ENCODE results near the gene FKRP. TPM values are rescaled to one million over a fixed set of nuclear protein-coding genes. Genes with fewer than 3 reads are reported as not detected.
"Not testable (repeated sequence)": the region's sequence is repeated elsewhere in the genome, so short reads cannot be mapped to it uniquely, and the experiment has no call there.

Gene FKRP, protein sequence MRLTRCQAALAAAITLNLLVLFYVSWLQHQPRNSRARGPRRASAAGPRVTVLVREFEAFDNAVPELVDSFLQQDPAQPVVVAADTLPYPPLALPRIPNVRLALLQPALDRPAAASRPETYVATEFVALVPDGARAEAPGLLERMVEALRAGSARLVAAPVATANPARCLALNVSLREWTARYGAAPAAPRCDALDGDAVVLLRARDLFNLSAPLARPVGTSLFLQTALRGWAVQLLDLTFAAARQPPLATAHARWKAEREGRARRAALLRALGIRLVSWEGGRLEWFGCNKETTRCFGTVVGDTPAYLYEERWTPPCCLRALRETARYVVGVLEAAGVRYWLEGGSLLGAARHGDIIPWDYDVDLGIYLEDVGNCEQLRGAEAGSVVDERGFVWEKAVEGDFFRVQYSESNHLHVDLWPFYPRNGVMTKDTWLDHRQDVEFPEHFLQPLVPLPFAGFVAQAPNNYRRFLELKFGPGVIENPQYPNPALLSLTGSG
- polyA plus RNA-seq (ENCODE audit: insufficient read length in 4 of 4), result 10 to 100 TPM; 15.7 to 29.3 (median 26.4) TPM

DNA sequence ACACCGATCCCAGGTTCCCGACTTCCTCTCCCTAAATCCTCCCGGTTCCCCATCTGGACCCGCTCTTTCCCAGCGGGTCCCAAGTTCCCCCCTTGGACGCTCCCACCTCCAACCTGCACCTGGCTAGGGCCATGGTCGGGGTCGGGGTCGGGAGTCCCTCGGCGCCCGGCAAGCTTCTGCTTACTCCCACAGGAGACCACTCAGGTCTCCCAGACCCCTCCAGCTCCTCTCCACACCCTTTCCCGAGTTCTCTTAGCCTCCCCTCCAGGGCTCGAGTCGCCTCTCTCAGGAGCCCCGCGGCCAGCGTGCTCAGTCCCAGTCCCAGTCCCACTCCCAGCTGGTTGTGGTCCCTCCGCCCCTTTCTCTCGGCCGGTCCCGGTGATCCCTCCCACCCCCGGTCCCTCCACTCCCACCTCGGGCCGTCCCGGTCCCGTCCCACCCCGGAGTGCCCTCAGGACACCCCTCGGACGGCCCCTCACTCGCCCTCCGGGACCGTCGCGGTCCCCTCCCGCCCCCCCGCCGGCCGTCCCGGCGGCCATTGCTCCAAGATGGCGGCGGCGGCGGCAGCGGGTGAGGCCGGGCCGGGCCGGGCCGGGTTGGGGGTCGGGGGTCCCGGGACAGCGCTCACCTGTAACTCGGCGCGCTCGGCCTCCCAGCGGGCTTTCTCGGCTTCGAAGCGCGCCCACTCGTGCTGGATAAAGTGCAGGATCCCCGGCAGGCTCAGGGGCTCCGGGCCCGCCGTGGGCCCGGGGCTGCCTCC, at the start of gene FKRP:
FKRP (plus strand) TSS at position 537 of the 760 bp plus-strand sequence. CDS start 9,394 bp downstream, outside the sequence.
- no peak for DNase-seq (ENCODE audit: low read depth in 4 of 4, low spot score in 2 of 4)

DNA sequence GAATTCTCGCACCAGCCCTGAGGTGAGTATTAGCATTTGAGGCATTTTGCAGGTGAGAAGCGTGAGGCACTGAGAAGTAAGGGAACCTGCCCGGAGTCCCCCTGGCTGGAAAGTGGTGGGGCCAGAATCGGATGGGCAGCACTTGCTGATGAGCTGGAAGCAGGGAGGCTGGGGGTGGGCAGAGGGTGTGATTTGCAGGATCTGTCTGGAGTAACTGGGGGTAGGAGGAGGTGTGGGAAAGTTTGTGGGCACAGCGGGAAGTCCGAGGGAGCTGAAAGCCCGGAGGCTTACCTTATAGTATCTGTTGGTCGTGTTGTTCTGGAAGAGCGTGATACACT, 49.0 kb upstream of the FKRP start:
- no peak for DNase-seq (ENCODE audit: low read depth in 4 of 4, low spot score in 2 of 4)

DNA sequence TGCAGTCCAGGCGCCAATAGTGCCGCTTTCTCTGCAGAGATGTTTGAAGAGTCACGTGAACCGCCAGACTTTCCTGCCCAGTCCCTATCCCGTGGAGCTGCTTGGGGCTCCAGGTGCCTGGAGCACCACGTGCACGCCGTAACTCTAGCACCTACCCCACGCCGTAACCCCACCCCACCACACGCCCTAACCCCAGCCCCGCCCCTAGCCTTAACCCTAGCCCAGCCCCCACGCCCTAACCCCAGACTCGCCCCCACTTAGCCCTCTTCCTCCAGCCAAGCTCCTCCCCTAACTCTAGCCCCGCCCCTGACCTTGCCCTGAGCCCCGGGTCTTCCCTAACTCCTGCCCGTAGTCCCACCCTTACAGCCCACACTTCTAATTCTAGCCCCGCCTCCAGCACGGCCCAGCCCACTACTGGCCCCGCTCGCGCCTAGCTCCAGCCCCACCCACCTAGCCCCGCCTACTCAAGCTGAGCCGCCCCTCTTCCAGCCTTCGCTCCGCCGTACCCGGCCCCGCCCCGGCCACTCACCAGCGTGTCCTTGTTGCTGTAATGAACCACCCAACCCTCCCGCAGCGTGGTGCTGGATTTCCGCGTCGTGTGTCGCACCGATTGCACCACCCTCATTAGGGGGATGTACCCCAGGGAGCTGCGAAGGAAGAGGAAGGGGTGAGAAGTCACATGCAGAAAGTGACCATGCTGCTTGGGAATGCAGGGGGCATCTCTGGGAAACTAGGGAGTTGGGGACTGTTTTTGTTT, 48.5 kb upstream of the FKRP start:
- DNase-seq (ENCODE audit: low read depth in 4 of 4, low spot score in 2 of 4), result peak in 2 of 4 donors; percentile 70 to 77

DNA sequence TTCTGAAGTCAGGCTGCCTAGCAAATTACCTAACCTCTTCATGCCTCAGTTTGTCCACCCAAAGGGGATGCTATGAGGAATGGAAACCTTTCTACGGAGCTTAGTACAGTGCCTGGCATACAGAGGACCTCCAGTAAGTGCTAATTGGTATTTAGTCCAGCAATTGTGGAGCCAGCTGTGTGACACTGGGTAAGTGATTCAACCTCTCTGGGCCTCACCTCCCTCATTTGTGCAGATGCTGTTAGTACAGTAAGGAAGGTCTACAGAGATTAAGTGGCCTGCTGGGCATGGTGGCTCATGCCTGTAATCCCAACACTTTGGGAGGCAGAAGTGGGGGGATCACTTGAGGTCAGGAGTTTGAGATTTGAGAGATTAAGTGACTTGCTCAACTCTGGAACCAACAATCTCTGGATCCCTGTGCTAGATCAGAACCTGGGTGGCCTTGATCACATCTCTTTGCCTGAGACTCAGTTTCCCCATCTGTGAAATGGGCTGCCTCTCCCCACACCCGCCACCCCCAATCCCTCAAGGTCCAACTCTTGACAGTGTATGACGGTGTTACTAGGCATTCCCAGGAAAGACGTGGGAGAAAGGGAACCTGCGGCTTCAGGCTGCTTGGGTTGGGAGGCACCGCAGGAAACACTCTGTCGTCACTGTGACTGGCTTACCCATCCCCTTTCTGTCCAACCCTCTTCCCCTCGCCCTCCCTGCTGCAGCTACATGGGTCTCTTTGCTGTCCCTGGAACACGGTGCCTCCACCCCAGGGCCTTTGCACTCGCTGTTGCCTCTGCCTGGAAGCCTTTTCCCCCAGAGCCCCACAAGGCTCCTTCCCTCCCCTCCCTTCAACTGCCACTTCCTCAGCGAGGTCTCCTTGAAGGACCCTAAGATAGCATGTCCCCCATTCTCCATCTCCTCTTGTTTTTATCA, 47.2 kb upstream of the FKRP start:
- DNase-seq (ENCODE audit: low read depth in 4 of 4, low spot score in 2 of 4), result no peak

DNA sequence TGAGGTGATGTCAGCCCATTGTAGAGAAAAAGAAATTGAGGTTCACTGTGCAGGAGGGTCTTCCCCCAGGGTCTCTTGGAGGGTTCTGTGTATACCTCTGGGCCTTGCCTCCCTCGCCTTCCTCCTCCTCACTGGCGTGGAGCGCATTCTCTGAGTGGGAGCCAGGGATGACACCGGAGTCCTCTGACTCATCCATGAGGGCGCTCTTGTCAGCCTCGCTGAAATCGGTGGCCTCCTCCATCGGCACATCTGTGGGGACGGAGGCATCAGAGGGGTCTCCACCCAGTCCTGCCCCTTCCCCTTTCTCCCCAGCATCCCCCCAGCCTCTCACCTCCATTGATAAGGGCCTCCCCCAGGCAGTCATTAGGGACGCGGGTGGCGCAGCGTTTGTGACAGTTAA, 45.2 kb upstream of the FKRP start:
- no peak for DNase-seq (ENCODE audit: low read depth in 4 of 4, low spot score in 2 of 4)

DNA sequence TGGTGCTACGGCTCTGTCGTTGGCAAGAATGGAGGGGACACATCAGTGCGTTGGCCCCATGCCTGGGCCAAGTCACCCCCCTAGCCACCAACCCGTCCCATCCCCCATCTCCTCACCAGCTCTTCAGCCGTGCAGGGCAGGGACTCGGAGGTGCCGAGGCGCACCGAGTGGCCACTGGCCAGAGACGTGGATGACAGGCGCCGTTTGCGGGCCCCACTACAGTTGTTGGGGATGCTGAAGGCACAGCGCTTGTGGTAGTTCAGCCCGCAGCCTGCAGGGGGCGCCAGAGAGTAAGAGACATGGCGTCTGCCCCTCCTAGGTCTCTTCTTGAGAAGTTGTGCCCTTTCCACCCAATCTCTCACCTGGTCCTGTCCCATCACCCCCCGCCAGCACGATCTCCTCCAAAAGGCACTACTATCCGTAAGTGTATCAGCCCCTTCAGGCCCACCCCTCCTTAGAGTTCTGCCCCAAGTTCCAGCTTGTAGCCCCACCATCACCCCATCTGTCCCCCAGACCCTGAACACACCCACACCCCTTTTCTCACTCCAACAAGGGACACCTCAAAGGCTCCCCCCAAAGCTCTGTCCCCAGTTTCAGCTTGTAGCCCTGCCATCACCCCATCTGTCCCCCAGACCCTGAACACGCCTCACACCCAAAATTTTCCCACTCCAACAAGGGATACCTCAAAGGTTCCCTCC, 41.3 kb upstream of the FKRP start:
- no peak for DNase-seq (ENCODE audit: low read depth in 4 of 4, low spot score in 2 of 4)

DNA sequence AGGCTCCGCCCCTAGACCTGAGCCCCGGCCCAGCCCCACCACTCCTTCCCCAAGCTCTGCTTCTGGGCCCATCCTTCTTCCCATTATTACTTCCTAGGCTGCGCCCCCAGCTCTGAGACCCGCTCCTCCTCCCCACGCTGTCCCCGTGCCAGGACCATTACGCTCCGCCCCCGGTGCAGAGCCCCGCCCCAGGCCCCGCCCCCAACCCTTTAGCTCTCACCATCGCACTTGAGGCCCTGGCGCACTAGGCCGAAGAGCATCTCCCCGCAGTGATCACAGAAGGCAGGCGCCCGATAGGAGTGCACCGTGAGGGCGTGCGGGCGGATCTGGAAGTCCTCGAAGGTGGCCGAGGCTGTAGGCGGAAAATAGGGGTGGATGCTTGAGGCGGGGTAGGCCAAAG, 35.2 kb upstream of the FKRP start:
- DNase-seq (ENCODE audit: low read depth in 4 of 4, low spot score in 2 of 4), result no peak

DNA sequence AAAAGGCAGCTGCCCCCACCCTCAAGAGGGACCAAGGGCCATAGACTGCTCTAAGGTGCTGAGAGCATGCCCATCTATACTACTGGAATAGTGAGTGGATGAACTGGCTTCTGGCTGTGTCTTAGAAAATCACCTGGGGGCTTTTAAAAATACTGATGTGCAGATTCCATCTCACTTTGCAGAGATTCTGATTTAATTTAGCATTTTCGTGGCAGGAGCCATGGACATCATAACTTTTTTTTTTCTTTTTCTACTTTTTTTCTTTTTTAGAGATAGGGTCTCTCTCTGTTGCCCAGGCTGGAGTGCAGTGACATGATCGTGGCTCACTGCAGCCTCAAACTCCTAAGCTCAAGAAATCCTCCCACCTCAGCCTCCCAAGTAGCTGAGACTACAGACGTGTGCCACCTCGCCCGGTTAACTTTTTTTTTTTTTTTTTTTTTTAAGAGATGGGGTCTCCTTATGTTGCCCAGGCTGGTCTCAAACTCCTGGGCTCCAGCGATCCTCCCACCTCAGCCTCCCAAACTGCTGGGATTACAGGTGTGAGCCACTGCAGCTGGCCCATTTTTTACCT, 33.0 kb upstream of the FKRP start:
- not testable (repeated sequence) for DNase-seq (ENCODE audit: low read depth in 4 of 4, low spot score in 2 of 4)

DNA sequence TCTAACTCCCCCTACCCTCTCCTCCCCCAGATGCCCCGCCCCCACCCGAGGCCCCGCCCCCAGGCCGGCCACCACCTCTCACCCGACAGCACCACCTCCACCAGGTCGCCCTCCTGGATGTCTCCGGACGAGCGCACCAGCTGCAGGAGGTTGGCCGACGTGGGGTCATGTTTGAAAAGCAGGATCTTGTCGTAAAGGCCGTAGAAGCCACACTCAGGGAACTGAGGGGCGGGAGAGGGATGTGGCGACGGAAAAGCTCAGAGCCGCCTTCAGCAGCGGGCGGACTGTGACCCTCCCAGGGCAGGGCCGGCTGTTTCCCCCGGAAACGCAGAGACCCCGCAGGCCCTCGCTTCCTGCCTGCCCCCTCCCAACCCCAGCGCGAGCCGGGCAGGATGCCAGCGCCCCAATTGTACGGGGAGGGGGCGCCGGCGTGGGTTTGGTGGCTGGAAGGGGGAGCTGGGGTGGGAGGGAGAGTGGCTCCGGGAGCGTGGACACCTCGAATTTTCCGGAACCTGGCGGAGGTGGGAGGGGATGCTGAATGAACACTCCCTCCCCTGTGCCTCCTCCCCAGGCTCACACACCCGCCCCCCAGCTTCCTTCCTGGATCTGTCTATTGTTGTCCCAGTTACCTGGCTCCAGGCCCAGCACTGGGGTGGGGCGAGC, 31.9 kb upstream of the FKRP start:
- peak in 3 of 4 donors; percentile 68 to 83 (median 70) for DNase-seq (ENCODE audit: low read depth in 4 of 4, low spot score in 2 of 4)

DNA sequence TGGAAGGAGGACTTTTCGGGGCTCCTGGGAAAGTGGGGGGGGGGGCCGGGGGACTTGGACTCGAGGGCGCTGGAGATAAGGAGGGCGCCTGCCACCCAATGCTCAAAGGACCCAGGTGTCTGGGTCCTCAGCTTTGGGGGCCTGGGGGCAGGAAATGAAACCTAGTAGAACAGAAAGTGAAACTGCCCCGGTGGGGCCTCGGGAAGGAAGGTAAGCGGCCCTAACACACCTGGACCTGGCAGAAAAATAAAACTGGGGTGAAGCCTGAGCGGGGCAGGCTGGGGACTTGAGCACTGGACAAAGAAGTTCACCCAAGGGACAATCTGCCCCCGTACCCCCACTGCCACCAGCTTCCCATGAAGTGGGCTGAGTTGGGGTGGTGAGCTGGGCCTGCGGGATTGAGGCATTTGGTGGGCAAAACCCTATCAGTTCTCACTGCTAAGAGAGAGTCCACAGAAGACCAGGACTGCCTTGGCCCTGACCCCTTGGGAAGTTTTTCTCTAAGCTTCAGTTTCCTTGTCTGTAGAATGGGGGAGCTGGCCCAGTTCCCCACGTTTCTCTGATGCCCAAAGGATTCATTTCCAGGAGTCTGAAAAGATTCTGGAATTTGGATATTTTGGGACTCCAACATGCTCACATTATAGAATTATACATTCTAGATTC, 31.3 kb upstream of the FKRP start:
- peak in 1 of 4 donors; percentile 47 for DNase-seq (ENCODE audit: low read depth in 4 of 4, low spot score in 2 of 4)

DNA sequence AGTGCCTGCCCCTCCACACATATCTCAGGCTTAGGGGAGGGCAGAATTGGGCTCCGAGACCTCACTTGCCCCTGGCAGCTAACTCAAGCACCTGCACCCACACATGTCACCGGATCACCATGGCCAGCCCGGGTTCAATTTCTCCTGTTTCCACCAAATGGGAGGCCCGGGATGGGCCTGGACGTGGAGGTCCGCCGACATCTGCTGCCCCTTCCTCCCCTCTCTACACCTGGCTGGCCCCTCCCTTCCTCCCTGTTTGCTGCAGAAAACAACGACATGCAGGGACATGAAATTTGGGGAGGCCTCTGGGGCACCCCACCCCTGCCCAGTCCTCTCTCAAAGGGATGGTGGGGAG, 30.3 kb upstream of the FKRP start:
- no peak for DNase-seq (ENCODE audit: low read depth in 4 of 4, low spot score in 2 of 4)

DNA sequence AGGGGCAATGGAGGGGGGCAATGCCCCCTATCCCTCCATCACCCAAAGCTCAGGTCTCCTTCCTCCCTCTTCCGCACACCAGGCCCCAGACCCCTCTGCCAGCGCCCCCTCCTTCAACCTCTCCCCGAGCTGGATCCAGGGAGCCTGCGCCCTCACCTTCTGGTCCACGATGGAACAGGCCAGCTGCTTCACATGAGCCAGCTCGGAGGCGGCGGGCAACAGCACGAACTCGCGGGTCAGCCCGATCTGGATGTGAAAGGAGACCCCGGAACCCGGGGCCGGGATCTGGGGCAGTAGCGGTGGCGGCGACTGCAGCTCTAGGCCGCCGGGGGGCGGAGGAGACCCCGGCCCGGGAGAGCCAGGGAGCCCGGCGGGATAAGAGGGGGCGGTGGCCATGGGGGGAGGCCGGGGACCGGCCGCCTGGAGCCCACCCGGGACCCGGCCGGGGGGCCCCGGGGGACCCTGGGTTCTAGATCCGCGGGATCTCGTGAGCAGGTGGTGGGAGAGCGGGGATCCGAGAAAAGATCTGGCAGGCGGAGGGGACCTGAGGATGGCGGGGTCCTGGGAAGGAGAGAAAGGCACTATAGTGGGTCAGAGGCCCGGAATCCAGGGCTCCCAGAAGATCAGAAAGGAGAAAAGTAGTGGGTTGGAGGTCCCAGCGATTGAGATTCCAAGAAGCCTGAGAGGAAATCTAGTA, 29.7 kb upstream of the FKRP start:
- no peak for DNase-seq (ENCODE audit: low read depth in 4 of 4, low spot score in 2 of 4)

DNA sequence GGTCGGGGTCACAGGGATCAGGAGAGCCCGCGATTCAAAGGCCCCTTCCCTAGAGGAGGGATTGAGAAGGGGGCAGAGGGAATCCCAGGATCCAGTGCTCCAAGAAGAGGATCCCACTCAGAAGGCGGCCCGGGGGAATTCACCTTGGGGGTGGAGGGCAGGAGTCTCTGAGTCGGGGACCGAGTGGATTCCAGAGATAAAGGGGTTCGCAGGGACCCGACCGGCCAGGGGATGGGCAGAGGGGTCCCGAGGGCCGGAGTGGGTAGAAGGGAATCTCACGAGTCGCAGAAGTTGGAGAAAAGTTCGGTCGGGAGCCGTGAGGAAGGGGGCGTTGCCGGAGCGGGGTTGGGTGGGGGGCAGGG, 29.2 kb upstream of the FKRP start:
- DNase-seq (ENCODE audit: low read depth in 4 of 4, low spot score in 2 of 4), result no peak

DNA sequence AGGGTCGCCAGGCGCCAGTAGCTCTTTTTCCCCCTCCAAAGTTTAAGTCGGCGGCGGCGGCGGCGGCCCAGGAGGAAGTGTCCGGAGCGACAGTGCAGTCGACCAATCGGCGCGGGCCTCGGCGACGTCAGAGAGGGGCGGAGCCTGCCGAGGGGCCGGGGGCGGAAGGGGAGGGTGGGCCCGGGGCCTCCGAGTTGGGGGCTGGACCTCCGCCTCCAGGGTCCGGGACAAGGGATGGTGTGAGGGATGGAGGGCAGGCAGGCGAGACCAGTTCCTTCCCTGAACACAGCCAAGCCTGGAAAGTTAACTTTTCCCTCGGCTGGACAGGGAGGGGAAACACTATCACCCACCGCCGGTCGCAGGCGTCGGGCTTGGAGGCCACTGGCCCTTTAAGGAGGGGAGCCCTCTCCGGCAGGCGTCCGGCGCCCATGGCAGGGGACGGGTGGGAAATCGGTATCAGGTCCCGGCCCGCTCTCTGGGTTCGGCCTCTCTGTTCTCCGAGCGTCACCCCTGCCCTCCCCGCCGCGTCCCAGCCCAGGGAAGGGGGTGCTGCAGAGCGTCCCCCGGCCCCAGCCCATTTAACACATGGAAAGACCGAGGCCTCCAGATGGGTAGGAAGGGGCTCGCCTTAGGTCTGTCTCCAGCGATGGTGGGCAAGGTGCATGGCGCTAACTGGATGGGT, 28.7 kb upstream of the FKRP start, which contains the start of gene PRKD2:
PRKD2 (minus strand) TSS at position 81 of the 682 bp plus-strand sequence. CDS start 744 bp downstream, outside the sequence.
- peak in 3 of 4 donors; percentile 76 to 85 (median 78) for DNase-seq (ENCODE audit: low read depth in 4 of 4, low spot score in 2 of 4)

DNA sequence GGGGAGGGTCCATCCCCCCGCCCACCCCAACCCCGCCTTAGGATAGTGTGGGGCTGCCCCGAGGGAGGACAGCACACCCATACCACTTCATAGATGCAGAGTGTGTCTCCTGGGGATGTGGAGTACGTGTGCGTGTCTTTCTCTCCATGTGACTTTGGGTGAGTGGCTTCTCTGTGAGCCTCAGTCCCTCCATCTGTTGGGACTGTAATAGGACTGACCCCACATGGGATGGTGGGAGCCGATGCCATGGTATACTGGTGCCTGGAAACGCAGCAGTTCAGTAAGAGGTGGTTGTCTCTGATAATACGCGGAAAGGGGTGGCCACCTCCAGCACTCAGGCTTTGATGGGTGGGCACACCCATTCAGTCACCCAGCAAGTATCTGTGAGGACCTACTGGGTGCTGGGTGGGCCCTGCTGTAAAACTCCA, 28.1 kb upstream of the FKRP start:
- DNase-seq (ENCODE audit: low read depth in 4 of 4, low spot score in 2 of 4), result no peak

DNA sequence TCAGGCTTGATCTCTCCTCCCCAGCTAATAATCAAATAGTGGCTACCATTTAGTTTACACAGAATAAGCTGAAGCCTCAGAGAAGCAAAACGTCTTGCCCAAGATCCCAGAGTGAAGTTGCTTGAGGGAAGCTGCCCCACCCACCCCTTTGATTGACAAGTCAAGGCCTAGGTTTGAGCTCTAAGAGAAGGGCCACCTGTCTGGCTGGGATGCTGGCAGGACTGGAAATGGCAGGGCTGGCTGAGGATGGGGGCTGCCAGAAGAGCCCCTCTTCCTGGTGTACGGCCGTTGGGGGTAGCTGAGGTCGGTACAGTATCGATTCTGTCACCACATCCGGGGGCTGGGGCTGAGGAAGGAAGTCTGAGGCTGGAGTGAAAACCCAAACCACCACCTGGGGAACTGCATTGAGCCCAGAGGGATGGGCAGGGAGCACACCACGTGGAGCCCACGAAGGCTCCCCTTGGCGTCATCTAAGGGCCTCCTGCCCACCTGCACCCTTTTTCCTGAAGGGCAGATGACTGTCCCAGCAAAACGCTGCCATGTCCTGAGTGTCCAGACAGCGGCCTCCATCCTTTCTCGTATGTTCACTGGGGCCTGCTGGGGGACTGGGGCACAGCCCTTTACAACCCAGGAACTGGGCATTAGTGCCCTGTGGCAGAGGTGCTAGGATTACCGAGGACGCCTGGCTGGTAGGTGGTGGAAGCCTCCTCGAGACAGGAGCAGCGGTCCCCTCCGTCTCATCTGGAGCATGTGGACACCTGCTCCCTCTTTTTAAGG, 27.5 kb upstream of the FKRP start:
- no peak for DNase-seq (ENCODE audit: low read depth in 4 of 4, low spot score in 2 of 4)

Measured in left renal cortex interstitium (tissue), 4 donors.